ENCODE measurements around the gene LONRF2.

GRCh38 chr2:100285691-100286090 is 36.6 kb downstream of the LONRF2 start:
- TF ChIP-seq CTCF (conservative IDR thresholded peaks at IDR 0.05 in 1 of 2, IDR thresholded peaks at IDR 0.05 in 1 of 2; ENCODE audit: low read depth in 1 of 2, low read length in 2 of 2) (no peak), EZH2 (IDR thresholded peaks at IDR 0.05; ENCODE audit: low read length, missing control alignments) (no peak)

Measured in fibroblast of lung (primary cell).